Testis (tissue), 2 donors: ENCODE data around the gene CLASRP.

Experiments
- CTCF ChIP-seq, 3 experiments: fragments of 450-650 bp in 2 of 3; fragments of 200-600 bp in 1 of 3; sonication (generic) in 1 of 3; IDR thresholded peaks; one replicate each; pipeline ENCODE4 v1.5.1; 2016 to 2019; ENCODE audit warnings: antibody characterized with exemption in 3 of 3, mild to moderate bottlenecking in 2 of 3, moderate library complexity in 1 of 3
- POLR2A ChIP-seq: fragments of 450-650 bp; IDR thresholded peaks from one replicate; pipeline ENCODE4 v1.6.1; 2017; ENCODE audit warnings: antibody characterized with exemption, mild to moderate bottlenecking, moderate library complexity

DNA sequence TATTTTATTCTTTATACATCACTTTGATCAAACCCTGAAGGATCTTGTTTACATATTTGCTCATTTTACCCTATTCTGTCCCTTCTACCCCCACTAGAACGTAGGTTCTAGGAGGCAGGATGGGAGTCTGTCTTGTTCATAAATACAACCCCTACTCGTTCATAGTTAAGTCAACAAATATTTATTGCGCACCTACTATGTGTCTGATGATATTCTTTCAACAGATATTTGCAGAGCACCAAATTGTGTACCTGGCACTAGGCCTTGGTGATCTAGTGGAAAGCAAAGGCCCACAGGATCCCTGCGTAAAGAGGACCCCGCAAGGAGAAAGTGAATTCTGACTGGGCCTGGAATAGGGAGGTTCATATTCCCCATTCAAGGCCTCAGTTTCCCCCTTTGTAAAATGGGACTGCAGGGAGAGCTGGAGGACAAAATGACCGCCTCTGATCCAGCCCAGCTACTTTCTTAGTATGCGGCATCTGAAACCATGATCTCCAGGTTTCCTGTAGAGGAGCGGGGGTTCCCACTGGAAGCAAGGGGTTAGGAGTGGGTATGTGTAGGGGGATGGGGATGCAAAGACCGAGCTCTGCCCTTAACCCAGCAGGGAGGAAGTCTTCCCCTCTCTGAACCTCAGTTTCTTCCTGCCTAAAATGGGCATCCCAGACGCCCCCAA lies 39.7 kb downstream of the CLASRP start:
- TF ChIP-seq CTCF (IDR thresholded peaks at IDR 0.05): no peak
- no peak for TF ChIP-seq POLR2A
